Liver (tissue), 9 donors: ENCODE results near the gene PRKN. TPM values are rescaled to one million over a fixed set of nuclear protein-coding genes. Genes with fewer than 3 reads are reported as not detected.

Experiments used
- DNase-seq: peaks from one replicate; pipeline ENCODE4 v3.0.0-alpha.2; 2017; ENCODE audit warnings: low spot score
- H3K27ac ChIP-seq, 2 donors: one replicate each; pipeline ENCODE4 v1.7.0; 2013; ENCODE audit warnings: inconsistent platforms in 2 of 2, low read length in 2 of 2, control low read depth in 1 of 2, low read depth in 1 of 2, mild to moderate bottlenecking in 1 of 2
- H3K27me3 ChIP-seq, 4 donors: one replicate each; pipeline versions ENCODE4 v1.6.1 to v1.7.0; 2013; ENCODE audit warnings: low read length in 3 of 4, inconsistent platforms in 1 of 4, mild to moderate bottlenecking in 1 of 4, moderate library complexity in 1 of 4; ENCODE audit not compliant: control insufficient read depth in 4 of 4, insufficient read depth in 4 of 4
- H3K36me3 ChIP-seq, 4 donors: one replicate each; pipeline versions ENCODE4 v1.6.1 to v1.7.0; 2013; ENCODE audit warnings: low read length in 3 of 4, mild to moderate bottlenecking in 3 of 4, low read depth in 1 of 4, moderate library complexity in 1 of 4; ENCODE audit not compliant: control insufficient read depth in 4 of 4, insufficient read depth in 3 of 4
- H3K4me1 ChIP-seq, 4 donors: one replicate each; pipeline versions ENCODE4 v1.6.1 to v1.7.0; 2013; ENCODE audit warnings: low read length in 3 of 4, mild to moderate bottlenecking in 3 of 4, moderate library complexity in 1 of 4; ENCODE audit not compliant: control insufficient read depth in 4 of 4, insufficient read depth in 4 of 4
- H3K4me3 ChIP-seq, 3 donors: one replicate each; pipeline versions ENCODE4 v1.6.1 to v1.7.0; 2013; ENCODE audit warnings: low read length in 3 of 3, control low read depth in 1 of 3, low read depth in 1 of 3, mild to moderate bottlenecking in 1 of 3
- H3K9ac ChIP-seq, 2 donors: one replicate each; pipeline ENCODE4 v1.7.0; 2013; ENCODE audit warnings: low read length in 2 of 2, mild to moderate bottlenecking in 2 of 2, moderate library complexity in 2 of 2, control low read depth in 1 of 2, low read depth in 1 of 2
- H3K9me3 ChIP-seq, 4 donors: one replicate each; pipeline versions ENCODE4 v1.6.1 to v1.7.0; 2013; ENCODE audit warnings: low read length in 3 of 4; ENCODE audit not compliant: control insufficient read depth in 4 of 4
- ATF3 ChIP-seq: IDR thresholded peaks from 2 replicates; pipeline ENCODE4 v1.6.1; 2016; ENCODE audit warnings: antibody characterized with exemption
- CTCF ChIP-seq: fragments of 150-350 bp; IDR thresholded peaks from 2 replicates; pipeline ENCODE4 v1.5.1; 2017; ENCODE audit warnings: improper control_type of control experiment, low read depth, low read length; ENCODE audit not compliant: missing input control
- EGR1 ChIP-seq, 2 donors: IDR thresholded peaks; 2 replicates each; pipeline ENCODE4 v1.6.1; 2016 to 2018; ENCODE audit warnings: antibody characterized with exemption in 2 of 2, low read depth in 2 of 2
- FOXA1 ChIP-seq: IDR thresholded peaks from 2 replicates; pipeline ENCODE4 v1.6.1; 2016; ENCODE audit warnings: antibody characterized with exemption
- FOXA2 ChIP-seq: IDR thresholded peaks from 2 replicates; pipeline ENCODE4 v1.6.1; 2016; ENCODE audit warnings: antibody characterized with exemption
- GABPA ChIP-seq, 2 donors: IDR thresholded peaks in 1 of 2; conservative IDR thresholded peaks in 1 of 2; 2 replicates each; pipeline ENCODE4 v1.6.1; 2016; ENCODE audit warnings: antibody characterized with exemption in 2 of 2, mild to moderate bottlenecking in 1 of 2, moderate library complexity in 1 of 2
- HNF4A ChIP-seq, 2 donors: conservative IDR thresholded peaks; 2 replicates each; pipeline ENCODE4 v1.6.1; 2016; ENCODE audit warnings: antibody characterized with exemption in 2 of 2, mild to moderate bottlenecking in 2 of 2
- HNF4G ChIP-seq: IDR thresholded peaks from 2 replicates; pipeline ENCODE4 v1.6.1; 2016; ENCODE audit warnings: antibody characterized with exemption
- JUND ChIP-seq, 2 donors: IDR thresholded peaks; 2 replicates each; pipeline ENCODE4 v1.6.1; 2016; ENCODE audit warnings: antibody characterized with exemption in 2 of 2
- RAD21 ChIP-seq, 2 donors: IDR thresholded peaks; 2 replicates each; pipeline ENCODE4 v1.6.1; 2016; ENCODE audit warnings: antibody characterized with exemption in 2 of 2, mild to moderate bottlenecking in 2 of 2
- REST ChIP-seq: IDR thresholded peaks from 2 replicates; pipeline ENCODE4 v1.6.1; 2016; ENCODE audit warnings: antibody characterized with exemption, mild to moderate bottlenecking
- RXRA ChIP-seq, 2 donors: IDR thresholded peaks; 2 replicates each; pipeline ENCODE4 v1.6.1; 2017 to 2018; ENCODE audit warnings: antibody characterized with exemption in 2 of 2, mild to moderate bottlenecking in 1 of 2
- SP1 ChIP-seq: IDR thresholded peaks from 2 replicates; pipeline ENCODE4 v1.6.1; 2018; ENCODE audit warnings: antibody characterized with exemption, mild to moderate bottlenecking
- TAF1 ChIP-seq: conservative IDR thresholded peaks from 2 replicates; pipeline ENCODE4 v1.6.1; 2016; ENCODE audit warnings: antibody characterized with exemption, mild to moderate bottlenecking
- YY1 ChIP-seq: IDR thresholded peaks from 2 replicates; pipeline ENCODE4 v1.6.1; 2016; ENCODE audit warnings: antibody characterized with exemption, mild to moderate bottlenecking
- ZBTB33 ChIP-seq: IDR thresholded peaks from 2 replicates; pipeline ENCODE4 v1.6.1; 2016; ENCODE audit warnings: antibody characterized with exemption
- WGBS: extraction: QIAGEN DNeasy Blood & Tissue Kit; methylation state at CpG from one replicate; pipeline ENCODE4 v1.1.7; 2013; 5-methylcytosine and 5-hydroxymethylcytosine counted together
- polyA plus RNA-seq, 2 donors: library from polyadenylated mRNA; stranded (reverse) in 1 of 2; unstranded in 1 of 2; fragments of 200-250 nt in 1 of 2; fragments of >200 nt in 1 of 2; fragmentation: Nextera tagmentation in 1 of 2; extraction: Ambion mirVana in 1 of 2; gene quantifications; one replicate each; pipeline versions ENCODE4 v1.2.1 to v1.2.3, GENCODE V29; 2013 to 2015
- total RNA-seq, 2 donors: library from RNA; depleted of rRNA; stranded (reverse); fragments of >200 nt; gene quantifications; one replicate each; pipeline ENCODE4 v1.2.3, GENCODE V29; 2014
- donor health status: healthy.
- donor health status: healthy.
- donor health status: healthy.
- donor health status: healthy.
- donor health status: healthy.

PRKN gene
- total and polyA plus RNA-seq, 4 donors, result 0.47 to 4.1 (median 3.2) TPM

- no peak overlapping the region for H3K9ac ChIP-seq
- no peak overlapping the region for H3K4me3 ChIP-seq
- no peaks in the 10 kb centered on the region for H3K9me3 ChIP-seq
- H3K4me1 ChIP-seq, result no peaks in the 10 kb centered on the region
- DNase-seq, result no peak
- H3K36me3 ChIP-seq, result no peaks in the 10 kb centered on the region
- TF ChIP-seq RAD21 (IDR thresholded peaks at IDR 0.05) (no peak), TAF1 (no peak), EGR1 (IDR thresholded peaks at IDR 0.05; ENCODE audit: low read depth in 2 of 2) (no peak), FOXA1 (no peak), YY1 (no peak), FOXA2 (no peak), RXRA (IDR thresholded peaks at IDR 0.05) (no peak), CTCF (no peak), HNF4A (conservative IDR thresholded peaks at IDR 0.05) (no peak), ZBTB33 (no peak), REST (no peak)
- H3K27me3 ChIP-seq, result no peaks in the 10 kb centered on the region
- WGBS, result 93% methylated on average over 8 of the region's 8 CpGs
- no peak overlapping the region for H3K27ac ChIP-seq
Observed at GRCh38 chr6:161961046-161961445, 766.5 kb downstream of the PRKN start.

GRCh38 chr6:161959072-161959471 lies 768.5 kb downstream of the PRKN start:
- H3K27ac ChIP-seq, result no peak overlapping the region
- no peaks in the 10 kb centered on the region for H3K36me3 ChIP-seq
- no peak for DNase-seq
- H3K4me1 ChIP-seq, result no peaks in the 10 kb centered on the region
- no peak overlapping the region for H3K9ac ChIP-seq
- no peaks in the 10 kb centered on the region for H3K9me3 ChIP-seq
- 95% methylated on average over 12 of the region's 12 CpGs for WGBS
- H3K4me3 ChIP-seq, result no peak overlapping the region
- no peaks in the 10 kb centered on the region for H3K27me3 ChIP-seq
- no peak for TF ChIP-seq SP1
- no peak for TF ChIP-seq EGR1 (IDR thresholded peaks at IDR 0.05; ENCODE audit: low read depth in 2 of 2)
- TF ChIP-seq ATF3, result no peak
- TF ChIP-seq TAF1, result no peak
- no peak for TF ChIP-seq HNF4A (conservative IDR thresholded peaks at IDR 0.05)
- TF ChIP-seq HNF4G, result no peak
- TF ChIP-seq ZBTB33, result no peak
- no peak for TF ChIP-seq CTCF
- no peak for TF ChIP-seq GABPA (IDR thresholded peaks at IDR 0.05 in 1 of 2, conservative IDR thresholded peaks at IDR 0.05 in 1 of 2)
- no peak for TF ChIP-seq FOXA1
- TF ChIP-seq REST, result no peak
- no peak for TF ChIP-seq JUND (IDR thresholded peaks at IDR 0.05)
